ENCODE results near the gene TMEM54. TPM values are rescaled to one million over a fixed set of nuclear protein-coding genes. Genes with fewer than 3 reads are reported as not detected.

TMEM54 gene
- total and polyA plus RNA-seq, 2 experiments from 2014 or later: 24.8 to 64.7 TPM

DNA sequence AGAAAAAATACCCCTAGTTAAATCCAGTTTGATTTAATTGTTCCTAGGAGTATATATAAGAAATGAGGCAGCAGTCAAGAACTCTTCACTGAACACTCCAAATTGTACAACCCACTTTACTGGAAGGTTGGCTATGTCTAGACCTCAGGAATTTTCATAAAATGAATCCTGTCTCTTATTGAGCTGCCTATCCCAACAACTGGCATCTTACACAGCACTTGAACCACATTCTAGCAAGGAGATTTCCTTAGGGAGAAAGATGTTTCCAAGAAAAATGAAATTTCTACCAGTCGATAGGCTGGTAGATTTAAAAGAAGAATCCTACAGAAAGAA is 47.2 kb upstream of the TMEM54 start:
- Histone ChIP-seq H3K36me3 (replicated peaks; ENCODE audit: insufficient read depth, low read depth) (no peaks in the 10 kb centered on the region), H3K27ac (peak overlapping the region; percentile 89), H3K9me2 (replicated peaks; ENCODE audit: insufficient read depth) (no peaks in the 10 kb centered on the region), H3K79me2 (peaks cover 42% of the 10 kb centered on the region), H2AFZ (no peak overlapping the region), H3K4me2 (peak overlapping the region; percentile 12), H3K27me3 (no peaks in the 10 kb centered on the region), H3K4me3 (no peak overlapping the region), H3K9me3 (ENCODE audit: low read depth) (no peaks in the 10 kb centered on the region), H3K4me1 (ENCODE audit: insufficient read depth) (peaks cover 32% of the 10 kb centered on the region), H4K20me1 (ENCODE audit: insufficient read depth, poor library complexity, severe bottlenecking) (no peaks in the 10 kb centered on the region)
- 90% methylated on average over 1 of the region's 1 CpG for WGBS (ENCODE audit: low lambda C conversion rate, missing lambda C conversion rate)
- no peak for TF ChIP-seq EZH2 (IDR thresholded peaks at IDR 0.05; ENCODE audit: borderline replicate concordance)
- TF ChIP-seq, protein P1, sequence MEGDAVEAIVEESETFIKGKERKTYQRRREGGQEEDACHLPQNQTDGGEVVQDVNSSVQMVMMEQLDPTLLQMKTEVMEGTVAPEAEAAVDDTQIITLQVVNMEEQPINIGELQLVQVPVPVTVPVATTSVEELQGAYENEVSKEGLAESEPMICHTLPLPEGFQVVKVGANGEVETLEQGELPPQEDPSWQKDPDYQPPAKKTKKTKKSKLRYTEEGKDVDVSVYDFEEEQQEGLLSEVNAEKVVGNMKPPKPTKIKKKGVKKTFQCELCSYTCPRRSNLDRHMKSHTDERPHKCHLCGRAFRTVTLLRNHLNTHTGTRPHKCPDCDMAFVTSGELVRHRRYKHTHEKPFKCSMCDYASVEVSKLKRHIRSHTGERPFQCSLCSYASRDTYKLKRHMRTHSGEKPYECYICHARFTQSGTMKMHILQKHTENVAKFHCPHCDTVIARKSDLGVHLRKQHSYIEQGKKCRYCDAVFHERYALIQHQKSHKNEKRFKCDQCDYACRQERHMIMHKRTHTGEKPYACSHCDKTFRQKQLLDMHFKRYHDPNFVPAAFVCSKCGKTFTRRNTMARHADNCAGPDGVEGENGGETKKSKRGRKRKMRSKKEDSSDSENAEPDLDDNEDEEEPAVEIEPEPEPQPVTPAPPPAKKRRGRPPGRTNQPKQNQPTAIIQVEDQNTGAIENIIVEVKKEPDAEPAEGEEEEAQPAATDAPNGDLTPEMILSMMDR (IDR thresholded peaks at IDR 0.05; ENCODE audit: poor library complexity): no peak
- TF ChIP-seq EZH2phosphoT487 (IDR thresholded peaks at IDR 0.05; ENCODE audit: low read depth, severe bottlenecking, unreplicated experiment): no peak
- DNase-seq (ENCODE audit: low spot score): no peak

DNA sequence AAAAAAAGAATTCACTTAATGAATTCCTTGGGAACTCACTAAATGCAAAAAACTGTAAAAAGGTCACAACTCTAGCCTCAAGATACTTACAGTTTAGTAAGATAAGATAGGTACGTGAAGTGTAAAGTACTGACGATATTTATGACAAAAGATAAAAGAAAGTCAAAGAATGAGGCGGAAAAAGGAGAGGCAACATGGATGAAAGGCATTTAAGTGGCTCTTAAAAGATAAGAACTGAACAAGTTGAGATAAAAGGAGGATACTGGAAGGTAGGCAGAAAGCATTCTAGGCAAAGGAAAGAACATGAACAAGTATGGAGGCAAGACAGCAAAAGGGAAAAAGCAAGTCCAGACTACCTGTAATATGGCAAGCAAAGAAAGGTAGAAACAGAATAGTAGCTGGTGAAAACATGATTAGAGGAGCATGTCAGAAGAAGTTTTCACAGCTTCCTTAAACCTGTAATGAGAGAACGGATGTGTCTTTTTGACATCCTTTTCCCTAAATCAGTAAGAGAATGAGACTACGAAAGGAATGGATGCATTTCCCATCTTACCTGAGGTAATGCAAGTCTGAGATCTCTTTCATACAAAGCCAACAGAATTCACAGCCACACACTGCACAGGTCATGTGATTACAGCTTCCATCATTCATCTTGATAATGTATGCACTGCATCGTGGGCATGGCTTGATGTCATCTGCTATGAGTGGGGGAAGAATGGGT is 46.6 kb upstream of the TMEM54 start:
- Histone ChIP-seq H2AFZ (no peak overlapping the region), H3K36me3 (replicated peaks; ENCODE audit: insufficient read depth, low read depth) (no peaks in the 10 kb centered on the region), H3K4me3 (no peak overlapping the region), H3K79me2 (peaks cover 37% of the 10 kb centered on the region), H3K4me1 (ENCODE audit: insufficient read depth) (peaks cover 32% of the 10 kb centered on the region), H3K4me2 (peak overlapping the region; percentile 12), H3K27ac (peak overlapping the region; percentile 89), H3K9me2 (replicated peaks; ENCODE audit: insufficient read depth) (no peaks in the 10 kb centered on the region), H3K27me3 (no peaks in the 10 kb centered on the region), H3K9me3 (ENCODE audit: low read depth) (no peaks in the 10 kb centered on the region), H4K20me1 (ENCODE audit: insufficient read depth, poor library complexity, severe bottlenecking) (no peaks in the 10 kb centered on the region)
- no peak for DNase-seq (ENCODE audit: low spot score)
- 64% methylated on average over 6 of the region's 6 CpGs for WGBS (ENCODE audit: low lambda C conversion rate, missing lambda C conversion rate)
- TF ChIP-seq EZH2phosphoT487 (IDR thresholded peaks at IDR 0.05; ENCODE audit: low read depth, severe bottlenecking, unreplicated experiment): no peak
- TF ChIP-seq, protein P1 (IDR thresholded peaks at IDR 0.05; ENCODE audit: poor library complexity): no peak
- TF ChIP-seq EZH2 (IDR thresholded peaks at IDR 0.05; ENCODE audit: borderline replicate concordance): no peak

DNA sequence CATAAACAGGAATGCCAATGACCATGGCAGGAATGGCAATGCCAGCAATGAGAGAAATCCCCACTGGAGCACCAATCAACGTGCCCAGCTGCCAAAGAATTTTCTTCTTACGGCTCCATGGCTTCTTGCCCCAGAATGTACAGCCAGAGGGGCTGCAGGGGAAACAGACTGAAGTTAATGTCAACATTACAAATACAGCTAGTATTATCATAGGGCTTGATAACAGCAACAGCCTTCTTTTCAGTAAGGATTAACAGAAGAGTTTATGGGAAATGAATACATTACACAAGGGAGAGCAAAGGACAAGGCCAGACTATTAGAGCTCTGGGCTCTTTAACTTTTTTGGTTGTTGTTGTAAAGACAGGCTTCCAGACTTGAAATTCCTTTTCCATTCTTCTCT is 45.2 kb upstream of the TMEM54 start:
- WGBS (ENCODE audit: low lambda C conversion rate, missing lambda C conversion rate): 67% methylated on average over 2 of the region's 2 CpGs
- TF ChIP-seq EZH2phosphoT487 (IDR thresholded peaks at IDR 0.05; ENCODE audit: low read depth, severe bottlenecking, unreplicated experiment): no peak
- TF ChIP-seq EZH2 (IDR thresholded peaks at IDR 0.05; ENCODE audit: borderline replicate concordance): no peak
- TF ChIP-seq, protein P1 (IDR thresholded peaks at IDR 0.05; ENCODE audit: poor library complexity): no peak
- Histone ChIP-seq H3K27ac (peak overlapping the region; percentile 89), H3K9me2 (replicated peaks; ENCODE audit: insufficient read depth) (no peaks in the 10 kb centered on the region), H3K4me3 (no peak overlapping the region), H3K9me3 (ENCODE audit: low read depth) (no peaks in the 10 kb centered on the region), H4K20me1 (ENCODE audit: insufficient read depth, poor library complexity, severe bottlenecking) (no peaks in the 10 kb centered on the region), H3K27me3 (no peaks in the 10 kb centered on the region), H3K4me2 (peak overlapping the region; percentile 67), H3K4me1 (ENCODE audit: insufficient read depth) (peaks cover 32% of the 10 kb centered on the region), H3K79me2 (peaks cover 23% of the 10 kb centered on the region), H3K36me3 (replicated peaks; ENCODE audit: insufficient read depth, low read depth) (no peaks in the 10 kb centered on the region), H2AFZ (no peak overlapping the region)
- DNase-seq (ENCODE audit: low spot score): no peak
